K562 (cell line): ENCODE results near the gene ANAPC2. TPM values are rescaled to one million over a fixed set of nuclear protein-coding genes. Genes with fewer than 3 reads are reported as not detected.

ENCODE experiments used
- ARNT ChIP-seq, 2 experiments: fragments of 450-650 bp; IDR thresholded peaks; 2 replicates each; pipeline ENCODE4 v1.6.1; 2016; ENCODE audit warnings: mild to moderate bottlenecking in 1 of 2
- BACH1 ChIP-seq: fragments of 200-800 bp; sonication (Bioruptor generic); IDR thresholded peaks from 2 replicates; pipeline ENCODE4 v1.6.1; 2016; ENCODE audit warnings: missing genetic modification characterization, missing compliant biosample characterization
- CBFA2T2 ChIP-seq: fragments of 450-650 bp; conservative IDR thresholded peaks from 2 replicates; pipeline ENCODE4 v1.6.1; 2017; ENCODE audit warnings: mild to moderate bottlenecking
- CBFB ChIP-seq: sonication (generic); formaldehyde crosslinking; IDR thresholded peaks from 2 replicates; pipeline ENCODE4 v1.4.0; 2020; ENCODE audit warnings: mild to moderate bottlenecking, missing genetic modification reagents
- CBX3 ChIP-seq, 2 experiments: IDR thresholded peaks; 1 replicate in 1 of 2; 2 replicates in 1 of 2; pipeline ENCODE4 v1.6.1; 2012; ENCODE audit warnings: inconsistent platforms in 2 of 2, low read length in 2 of 2, borderline replicate concordance in 1 of 2, control low read depth in 1 of 2
- E2F1 ChIP-seq: sonication (generic); formaldehyde crosslinking; IDR thresholded peaks from 2 replicates; pipeline ENCODE4 v1.8.1; 2023; ENCODE audit warnings: mild to moderate bottlenecking, missing genetic modification reagents, moderate library complexity
- ELF1 ChIP-seq: fragments of 200-800 bp; sonication (Bioruptor generic); IDR thresholded peaks from 2 replicates; pipeline ENCODE4 v1.6.1; 2016; ENCODE audit warnings: missing genetic modification characterization, missing compliant biosample characterization
- EP400 ChIP-seq: fragments of 450-650 bp; IDR thresholded peaks from 2 replicates; pipeline ENCODE4 v1.6.1; 2017; ENCODE audit warnings: antibody characterized with exemption, mild to moderate bottlenecking, moderate library complexity
- ETV5 ChIP-seq: sonication (generic); formaldehyde crosslinking; IDR thresholded peaks from 2 replicates; pipeline ENCODE4 v1.4.0; 2020; ENCODE audit warnings: low read depth, mild to moderate bottlenecking, missing genetic modification reagents
- KLF16 ChIP-seq: IDR thresholded peaks from 2 replicates; pipeline ENCODE4 v1.6.1; 2016; ENCODE audit warnings: antibody characterized with exemption
- L3MBTL2 ChIP-seq: fragments of 450-650 bp; IDR thresholded peaks from 2 replicates; pipeline ENCODE4 v1.6.1; 2016; ENCODE audit warnings: mild to moderate bottlenecking, moderate library complexity
- MAZ ChIP-seq, 2 experiments: fragments of 450-650 bp in 1 of 2; sonication (generic) in 1 of 2; formaldehyde crosslinking; IDR thresholded peaks in 1 of 2; conservative IDR thresholded peaks in 1 of 2; 2 replicates each; pipeline versions ENCODE4 v1.4.0 to v1.5.0; 2020; ENCODE audit warnings: mild to moderate bottlenecking in 1 of 2, missing genetic modification reagents in 1 of 2
- PML ChIP-seq: IDR thresholded peaks from 2 replicates; pipeline ENCODE4 v1.6.1; 2012; ENCODE audit warnings: low read length, inconsistent platforms
- POLR2A ChIP-seq: fragments of 450-650 bp; conservative IDR thresholded peaks from 2 replicates; pipeline ENCODE4 v1.6.1; 2016
- RBM39 ChIP-seq: fragments of 200-400 bp; formaldehyde crosslinking; optimal IDR thresholded peaks from 2 replicates; pipeline ENCODE3; 2018; ENCODE audit warnings: low read depth, low read length
- SIN3A ChIP-seq, 2 experiments: fragments of 150-350 bp in 1 of 2; IDR thresholded peaks; 2 replicates each; pipeline ENCODE4 v1.6.1; 2011 to 2016; ENCODE audit warnings: borderline replicate concordance in 2 of 2, low read depth in 2 of 2, low read length in 2 of 2, mild to moderate bottlenecking in 2 of 2, moderate library complexity in 2 of 2; ENCODE audit not compliant: control insufficient read depth in 1 of 2
- SMARCA4 ChIP-seq: fragments of 450-650 bp; IDR thresholded peaks from 2 replicates; pipeline ENCODE4 v1.6.1; 2016
- STAT5A ChIP-seq: IDR thresholded peaks from 2 replicates; pipeline ENCODE4 v1.6.1; 2012; ENCODE audit warnings: low read length, inconsistent platforms, borderline replicate concordance
- TEAD4 ChIP-seq, 2 experiments: sonication (generic) in 1 of 2; formaldehyde crosslinking in 1 of 2; IDR thresholded peaks; 2 replicates each; pipeline versions ENCODE4 v1.6.1 to v1.8.0; 2012 to 2022; ENCODE audit warnings: borderline replicate concordance in 1 of 2, inconsistent platforms in 1 of 2, low read length in 1 of 2, mild to moderate bottlenecking in 1 of 2, missing genetic modification reagents in 1 of 2
- ZKSCAN8 ChIP-seq: fragments of 200-800 bp; sonication (Bioruptor generic); IDR thresholded peaks from 2 replicates; pipeline ENCODE4 v1.6.1; 2016; ENCODE audit warnings: missing genetic modification characterization, missing compliant biosample characterization
- ZNF24 ChIP-seq: fragments of 450-650 bp; IDR thresholded peaks from 2 replicates; pipeline ENCODE4 v1.6.1; 2016
- ZNF384 ChIP-seq: IDR thresholded peaks from 2 replicates; pipeline ENCODE4 v1.6.1; 2012; ENCODE audit warnings: low read depth, low read length, improper control_type of control experiment
- ZNF445 ChIP-seq: fragments of 250-450 bp; sonication (Bioruptor Pico); IDR thresholded peaks from 2 replicates; pipeline ENCODE4 v1.4.0; 2020; ENCODE audit warnings: low read depth, mild to moderate bottlenecking, moderate library complexity
- ZNF76 ChIP-seq: fragments of 250-450 bp; sonication (Bioruptor Pico); IDR thresholded peaks from 2 replicates; pipeline ENCODE4 v1.4.0; 2020; ENCODE audit warnings: mild to moderate bottlenecking, moderate library complexity, borderline replicate concordance
- polyA plus RNA-seq, 8 experiments: library from polyadenylated mRNA; depleted of rRNA in 4 of 8; stranded (reverse) in 5 of 8; unstranded in 3 of 8; fragments of >200 nt; fragmentation: Nextera tagmentation in 2 of 8; fragmentation: Illumina TruSeq in 1 of 8; extraction: Ambion mirVana in 2 of 8; extraction: Trizol in 1 of 8; gene quantifications; 2 replicates each; pipeline versions ENCODE4 v1.2.1 to v1.2.3, GENCODE V29; 2011 to 2014; ENCODE audit warnings: inconsistent platforms in 1 of 8, missing spikeins in 1 of 8
- total RNA-seq, 7 experiments: library from RNA; depleted of rRNA in 6 of 7; stranded (reverse); fragments of >200 nt in 6 of 7; fragmentation: Illumina TruSeq in 2 of 7; extraction: Trizol in 2 of 7; gene quantifications; 2 replicates each; pipeline versions ENCODE4 v1.2.1 to v1.2.3, GENCODE V29; 2011 to 2021; ENCODE audit warnings: low replicate concordance in 1 of 7

The ANAPC2 gene
- total and polyA plus RNA-seq, 9 of the 15 experiments (the other 6 are each of a cell fraction or from before 2014, with no cell fraction given), result 0.11 to 56.5 (median 17.1) TPM; not detected in 1

- TF ChIP-seq SIN3A (IDR thresholded peaks at IDR 0.05; ENCODE audit: borderline replicate concordance in 2 of 2, control insufficient read depth in 1 of 2, low read depth in 2 of 2, low read length in 2 of 2), result peak; percentile 23 to 63; a peak in 2 of 4 replicates
- TF ChIP-seq EP400, result peak; percentile 37; the same call in 1 of the 2 replicates
- 0 out of 2 replicates have a peak, but pooled peaks have one; percentile 34 for TF ChIP-seq CBFB (CRISPR knock-in tag)
- TF ChIP-seq SMARCA4, result peak; percentile 55
- TF ChIP-seq ZNF76 (CRISPR knock-in tag), result no peak
- TF ChIP-seq ZKSCAN8 (CRISPR knock-in tag), result peak; percentile 50; the same call in 1 of the 2 replicates
- no peak for TF ChIP-seq ZNF24
- TF ChIP-seq ZNF384, result peak; percentile 99
- TF ChIP-seq BACH1 (tag), result no peak
- peak; percentile 45 for TF ChIP-seq POLR2A
- TF ChIP-seq KLF16, result no peak
- peak in 1 of 2 experiments; percentile 31; a peak in 1 of 4 replicates for TF ChIP-seq MAZ (CRISPR knock-in tag; conservative IDR thresholded peaks at IDR 0.05 in 1 of 2, IDR thresholded peaks at IDR 0.05 in 1 of 2)
- no peak for TF ChIP-seq ZNF445 (CRISPR knock-in tag)
- TF ChIP-seq ELF1 (tag), result peak; percentile 81
- peak; percentile 74 for TF ChIP-seq RBM39
- no peak for TF ChIP-seq STAT5A
- TF ChIP-seq L3MBTL2, result peak; percentile 64
- TF ChIP-seq E2F1 (CRISPR knock-in tag), result 0 out of 2 replicates have a peak, but pooled peaks have one; percentile 8
- TF ChIP-seq ARNT (IDR thresholded peaks at IDR 0.05), result 0 out of 4 replicates have a peak, but pooled peaks of 1 of the 2 experiments have one; percentile 71
- TF ChIP-seq CBX3 (IDR thresholded peaks at IDR 0.05; ENCODE audit: borderline replicate concordance in 1 of 2, low read length in 2 of 2), result peak in 1 of 2 experiments; percentile 11; a peak in 1 of 3 replicates
- peak; percentile 73 for TF ChIP-seq ETV5
- peak; percentile 51; the same call in 1 of the 2 replicates for TF ChIP-seq PML
- peak; percentile 34; the same call in 1 of the 2 replicates for TF ChIP-seq TEAD4 (IDR thresholded peaks at IDR 0.05; ENCODE audit: low read length)
- no peak for TF ChIP-seq TEAD4 (CRISPR knock-in tag; IDR thresholded peaks at IDR 0.05; ENCODE audit: borderline replicate concordance)
- peak; percentile 39 for TF ChIP-seq CBFA2T2
Measured at GRCh38 chr9:137127301-137128157, 60.8 kb downstream of the ANAPC2 start (continued).
